ENCODE measurements around the gene CCDC148. TPM values are rescaled to one million over a fixed set of nuclear protein-coding genes. Genes with fewer than 3 reads are reported as not detected.

CCDC148 gene
- total and polyA plus RNA-seq, 2 experiments from 2014 or later, result 1.2 to 1.8 TPM

- no peak overlapping the region for H3K4me3 ChIP-seq
- Mint-ChIP-seq H3K36me3 (ENCODE audit: low read depth) (no peaks in the 10 kb centered on the region), H3K27ac (no peak overlapping the region), H3K4me1 (peaks cover 34% of the 10 kb centered on the region), H3K4me3 (no peak overlapping the region), H3K27me3 (ENCODE audit: insufficient read depth, low read depth, poor library complexity) (no peaks in the 10 kb centered on the region), H3K9me3 (no peaks in the 10 kb centered on the region)
- no peak overlapping the region for H3K4me2 ChIP-seq
- H3K9me2 ChIP-seq (ENCODE audit: insufficient read depth), result peaks cover 11% of the 10 kb centered on the region; the same call in 1 of the 2 replicates
- H3F3A ChIP-seq (replicated peaks; ENCODE audit: low read depth), result no peaks in the 10 kb centered on the region
- no peaks in the 10 kb centered on the region for H4K20me1 ChIP-seq (replicated peaks; ENCODE audit: insufficient read depth)
- no peaks in the 10 kb centered on the region for H3K79me2 ChIP-seq (replicated peaks; ENCODE audit: insufficient read depth)
- no peaks in the 10 kb centered on the region for H3K36me3 ChIP-seq (ENCODE audit: insufficient read depth)
- no peaks in the 10 kb centered on the region for H3K27me3 ChIP-seq (ENCODE audit: insufficient read depth)
- peaks cover 3% of the 10 kb centered on the region; the same call in 1 of the 2 replicates for H3K4me1 ChIP-seq (ENCODE audit: insufficient read depth)
- TF ChIP-seq JUNB (IDR thresholded peaks at IDR 0.05; ENCODE audit: unreplicated experiment) (no peak), STAT1 (IDR thresholded peaks at IDR 0.05; ENCODE audit: unreplicated experiment) (no peak), ZNF462 (CRISPR knock-in tag; IDR thresholded peaks at IDR 0.05) (no peak), EZH2 (IDR thresholded peaks at IDR 0.05; ENCODE audit: low read depth, unreplicated experiment) (no peak), ETS1 (IDR thresholded peaks at IDR 0.05) (no peak), POLR2AphosphoS5 (IDR thresholded peaks at IDR 0.05; ENCODE audit: low read depth) (no peak), CREB1 (CRISPR knock-in tag; IDR thresholded peaks at IDR 0.05; ENCODE audit: low read depth) (no peak), ZNF331 (CRISPR knock-in tag; IDR thresholded peaks at IDR 0.05; ENCODE audit: low read depth) (no peak), CTCF (conservative IDR thresholded peaks at IDR 0.05; ENCODE audit: low read depth in 2 of 2) (no peak), NANOG (IDR thresholded peaks at IDR 0.05; ENCODE audit: borderline replicate concordance) (no peak), ZNF114 (CRISPR knock-in tag; IDR thresholded peaks at IDR 0.05) (no peak), REST (IDR thresholded peaks at IDR 0.05; ENCODE audit: unreplicated experiment) (no peak), EZH2phosphoT487 (IDR thresholded peaks at IDR 0.05; ENCODE audit: unreplicated experiment) (no peak)
- DNase-seq (ENCODE audit: low spot score), result no peak
- H2AFZ ChIP-seq, result no peak overlapping the region
- peak; percentile 28; the same call in 1 of the 3 replicates for ATAC-seq
- H3K27ac ChIP-seq (ENCODE audit: low read depth), result no peak overlapping the region
Observed at GRCh38 chr2:158243392-158243791, 213.2 kb downstream of the CCDC148 start.

Measured in GM23338 (cell line).